Astrocyte of the spinal cord (primary cell): ENCODE measurements around the gene ZNHIT2.

Source experiments
- DNase-seq: peaks from one replicate; pipeline ENCODE4 v3.0.0; 2011; ENCODE audit warnings: low read depth, low spot score
- H3K4me3 ChIP-seq: 2 replicates; pipeline ENCODE4 v1.5.1; 2011; ENCODE audit warnings: low read depth, mild to moderate bottlenecking, low read length, moderate library complexity
- in situ Hi-C: cut with HindIII; loops from 2 replicates; pipeline ENCODE4 v1.10.0; 2017; ENCODE audit warnings: low sequenced_read_pairs
- TF ChIP-seq, protein P1 (sequence below): IDR thresholded peaks from 2 replicates; pipeline ENCODE4 v1.5.1; 2012; ENCODE audit warnings: low read depth, mild to moderate bottlenecking, low read length, inconsistent platforms

Gene ZNHIT2

DNA sequence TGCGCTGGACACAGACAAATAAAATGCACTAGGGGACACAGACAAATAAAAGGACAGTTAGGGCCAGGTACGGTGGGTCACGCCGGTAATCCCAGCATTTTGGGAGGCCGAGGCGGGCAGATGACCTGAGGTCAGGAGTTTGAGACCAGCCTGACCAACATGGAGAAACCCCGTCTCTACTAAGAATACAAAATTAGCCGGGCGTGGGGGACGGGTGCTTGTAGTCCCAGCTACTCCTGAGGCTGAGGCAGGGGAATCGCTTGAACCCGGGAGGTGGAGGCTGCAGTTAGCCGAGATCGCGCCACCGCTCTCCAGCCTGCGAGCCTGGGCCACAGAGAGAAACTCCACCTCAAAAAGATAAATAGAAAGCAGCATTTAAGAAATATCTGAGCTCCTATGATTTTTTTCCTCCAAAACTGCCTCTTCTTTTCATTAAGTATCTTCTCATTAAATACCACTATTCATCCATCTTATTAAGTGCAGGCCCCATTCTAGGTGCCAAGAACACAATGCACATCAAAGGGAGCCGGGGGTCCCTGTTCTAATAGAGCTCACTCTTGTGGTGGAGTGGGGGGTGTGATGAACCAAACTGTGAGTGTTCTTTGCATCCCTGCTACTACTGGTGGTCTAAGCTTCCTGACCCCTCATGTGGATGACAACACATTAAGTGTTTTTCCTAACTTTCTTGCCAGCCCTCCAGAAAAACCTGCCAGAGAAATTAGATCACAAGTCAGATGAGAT lies 766 bp upstream of the ZNHIT2 start:
- DNase-seq: no peak
- H3K4me3 ChIP-seq: no peak overlapping the region
- TF ChIP-seq, protein P1, sequence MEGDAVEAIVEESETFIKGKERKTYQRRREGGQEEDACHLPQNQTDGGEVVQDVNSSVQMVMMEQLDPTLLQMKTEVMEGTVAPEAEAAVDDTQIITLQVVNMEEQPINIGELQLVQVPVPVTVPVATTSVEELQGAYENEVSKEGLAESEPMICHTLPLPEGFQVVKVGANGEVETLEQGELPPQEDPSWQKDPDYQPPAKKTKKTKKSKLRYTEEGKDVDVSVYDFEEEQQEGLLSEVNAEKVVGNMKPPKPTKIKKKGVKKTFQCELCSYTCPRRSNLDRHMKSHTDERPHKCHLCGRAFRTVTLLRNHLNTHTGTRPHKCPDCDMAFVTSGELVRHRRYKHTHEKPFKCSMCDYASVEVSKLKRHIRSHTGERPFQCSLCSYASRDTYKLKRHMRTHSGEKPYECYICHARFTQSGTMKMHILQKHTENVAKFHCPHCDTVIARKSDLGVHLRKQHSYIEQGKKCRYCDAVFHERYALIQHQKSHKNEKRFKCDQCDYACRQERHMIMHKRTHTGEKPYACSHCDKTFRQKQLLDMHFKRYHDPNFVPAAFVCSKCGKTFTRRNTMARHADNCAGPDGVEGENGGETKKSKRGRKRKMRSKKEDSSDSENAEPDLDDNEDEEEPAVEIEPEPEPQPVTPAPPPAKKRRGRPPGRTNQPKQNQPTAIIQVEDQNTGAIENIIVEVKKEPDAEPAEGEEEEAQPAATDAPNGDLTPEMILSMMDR: no peak
- in situ Hi-C loops: no loop called here

DNA sequence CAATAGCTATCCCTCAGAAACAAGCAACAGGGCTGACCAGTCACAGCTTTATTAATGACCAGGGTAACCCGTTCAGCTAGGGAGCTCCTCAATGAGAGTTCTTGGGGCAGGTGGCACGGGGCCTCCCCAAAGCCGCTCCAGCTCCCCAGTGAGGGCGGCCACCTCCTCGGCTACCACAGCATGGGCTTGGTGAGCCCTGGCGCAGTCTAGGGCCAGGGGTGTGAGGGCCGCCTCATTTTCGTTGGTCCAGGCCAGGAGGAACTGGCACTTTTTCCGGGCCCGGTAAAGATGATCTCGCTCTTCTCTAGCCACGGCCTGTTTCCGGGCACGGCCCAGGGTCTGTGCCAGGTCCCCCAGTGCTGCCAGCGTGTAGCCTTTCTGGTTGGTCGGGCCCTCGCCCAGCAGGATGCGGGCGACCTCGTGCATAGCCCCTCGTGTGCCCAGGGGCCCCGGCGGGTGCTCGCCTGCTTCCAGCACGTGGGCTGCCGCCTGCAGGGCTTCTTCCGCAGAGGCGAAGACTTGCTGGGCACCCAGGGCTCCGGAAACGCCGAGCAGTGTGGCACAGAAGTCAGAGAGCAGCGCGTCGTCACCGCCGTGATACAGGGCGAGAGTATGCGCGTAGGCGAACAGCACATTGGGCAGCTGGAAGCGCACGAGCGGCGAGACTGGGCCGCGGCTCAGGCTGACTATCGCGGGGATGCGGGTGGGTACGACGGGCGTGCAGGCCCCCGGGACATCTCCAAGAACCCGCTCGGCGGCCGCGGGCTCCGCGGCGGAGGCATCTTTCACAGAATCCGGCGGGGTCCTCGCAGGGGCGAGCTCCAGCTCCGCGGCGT lies 913 bp downstream of the ZNHIT2 start:
- peak; percentile 21 for DNase-seq
- TF ChIP-seq, protein P1: no peak
- H3K4me3 ChIP-seq: peak overlapping the region; percentile 84
- in situ Hi-C loops: no loop called here

DNA sequence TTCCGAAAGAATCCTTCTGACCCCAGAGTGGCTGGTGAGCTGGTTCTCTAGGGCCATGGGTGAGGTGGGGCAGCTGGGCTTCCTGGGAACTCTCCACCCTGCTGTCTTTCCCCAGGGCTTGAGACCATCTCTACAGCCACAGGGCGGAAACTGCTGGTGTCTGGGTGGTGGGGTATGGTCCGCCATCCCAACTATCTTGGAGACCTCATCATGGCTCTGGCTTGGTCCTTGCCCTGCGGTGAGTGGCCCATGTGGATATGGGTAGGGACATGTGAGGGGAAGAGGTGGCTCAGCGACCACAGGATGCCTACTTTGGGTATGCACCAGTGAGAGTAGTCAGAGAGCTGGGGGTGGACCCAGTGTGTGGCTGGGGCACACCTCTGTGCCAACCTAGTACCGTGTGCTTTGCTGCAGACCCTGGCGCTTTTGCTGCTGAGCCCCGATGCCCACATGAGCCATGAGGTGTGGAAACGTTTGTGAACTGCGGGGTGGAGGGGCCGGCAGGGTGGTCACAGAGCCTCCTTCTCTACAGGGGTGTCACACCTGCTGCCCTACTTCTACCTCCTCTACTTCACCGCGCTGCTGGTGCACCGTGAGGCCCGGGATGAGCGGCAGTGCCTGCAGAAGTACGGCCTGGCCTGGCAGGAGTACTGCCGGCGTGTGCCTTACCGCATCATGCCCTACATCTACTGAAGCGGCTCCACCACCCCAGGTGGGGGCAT lies 2.0 kb downstream of the ZNHIT2 start:
- H3K4me3 ChIP-seq: no peak overlapping the region
- TF ChIP-seq, protein P1: no peak
- in situ Hi-C loops: no loop called here

DNA sequence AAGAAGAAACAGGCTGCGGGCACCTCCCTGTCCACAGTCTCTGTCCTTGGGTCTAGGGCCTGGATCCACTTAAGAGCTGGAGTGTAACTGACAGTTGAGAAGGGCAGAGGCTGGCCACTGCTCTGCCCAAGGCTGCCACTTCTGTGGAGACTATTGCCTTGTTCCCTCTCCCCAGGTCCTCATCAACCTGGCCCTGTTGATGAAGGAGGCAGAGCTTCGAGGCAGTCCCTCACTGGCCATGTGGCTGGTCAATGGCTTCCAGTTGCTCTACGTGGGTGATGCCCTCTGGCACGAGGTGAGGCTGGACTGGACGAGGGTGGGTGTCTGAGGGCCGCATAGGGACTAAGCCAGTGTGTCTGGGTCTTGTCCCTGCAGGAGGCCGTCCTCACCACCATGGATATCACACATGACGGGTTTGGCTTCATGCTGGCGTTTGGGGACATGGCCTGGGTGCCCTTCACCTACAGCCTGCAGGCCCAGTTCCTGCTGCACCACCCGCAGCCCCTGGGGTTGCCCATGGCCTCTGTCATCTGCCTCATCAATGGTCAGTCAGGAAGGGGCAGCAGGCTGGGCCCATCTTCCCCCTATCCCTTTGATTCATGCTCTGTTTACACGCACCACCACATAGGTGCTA lies 2.8 kb downstream of the ZNHIT2 start:
- no peak for DNase-seq
- in situ Hi-C loops: no loop called here
- H3K4me3 ChIP-seq: no peak overlapping the region
- TF ChIP-seq, protein P1: no peak

More for the DNA sequence above, 2.0 kb downstream of the ZNHIT2 start:
- DNase-seq: no peak

DNA sequence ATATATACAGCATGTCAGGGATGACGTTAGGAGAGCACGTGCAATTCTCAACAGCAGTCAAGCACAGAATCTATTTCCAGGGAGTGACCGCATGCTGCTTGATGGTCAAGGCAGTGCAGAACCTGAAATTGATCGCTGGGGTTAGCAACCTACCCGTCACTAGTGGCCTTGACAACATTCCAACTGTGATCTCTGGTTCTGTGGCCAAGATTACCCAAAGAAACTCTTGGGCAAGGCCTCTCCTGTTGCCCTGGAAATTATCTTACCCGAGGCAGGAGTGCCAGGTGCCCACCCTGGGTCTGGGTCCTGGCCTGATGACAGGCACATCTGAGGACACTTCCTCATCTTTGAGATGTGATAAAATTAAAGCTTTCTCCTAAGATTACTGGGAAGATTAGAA lies 3.7 kb downstream of the ZNHIT2 start:
- TF ChIP-seq, protein P1: no peak
- DNase-seq: no peak
- in situ Hi-C loops: no loop called here
- no peak overlapping the region for H3K4me3 ChIP-seq

DNA sequence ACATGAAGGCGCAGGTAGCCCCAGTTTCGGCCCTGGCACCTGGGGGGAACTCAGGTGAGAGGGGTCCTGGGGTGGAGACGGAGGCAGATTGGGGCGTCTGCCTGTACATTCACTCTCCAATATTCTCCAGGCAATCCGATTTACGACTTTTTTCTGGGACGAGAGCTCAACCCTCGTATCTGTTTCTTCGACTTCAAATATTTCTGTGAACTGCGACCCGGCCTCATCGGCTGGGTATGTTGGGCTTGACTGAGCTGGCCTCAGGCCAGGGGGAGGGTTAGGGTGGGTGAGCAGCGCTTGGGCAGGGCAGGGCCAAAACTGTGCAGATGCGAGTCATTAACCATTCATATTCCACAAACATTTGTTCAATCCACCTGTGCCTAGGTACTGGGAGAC lies 4.1 kb downstream of the ZNHIT2 start:
- in situ Hi-C loops: no loop called here
- TF ChIP-seq, protein P1: no peak
- no peak for DNase-seq
- peak overlapping the region; percentile 54 for H3K4me3 ChIP-seq
